SKM-1 treated with dmso at 0.1 percent for 144 hours (cell line): ENCODE measurements around the gene OVOL2.
"Not testable (repeated sequence)": the region's sequence is repeated elsewhere in the genome, so short reads cannot be mapped to it uniquely, and the experiment has no call there.

Experiments
- DNase-seq: peaks from one replicate; lab custom pipeline; 2025; ENCODE audit not compliant: unreplicated experiment; lab: John Stamatoyannopoulos, UW

OVOL2 gene

DNA sequence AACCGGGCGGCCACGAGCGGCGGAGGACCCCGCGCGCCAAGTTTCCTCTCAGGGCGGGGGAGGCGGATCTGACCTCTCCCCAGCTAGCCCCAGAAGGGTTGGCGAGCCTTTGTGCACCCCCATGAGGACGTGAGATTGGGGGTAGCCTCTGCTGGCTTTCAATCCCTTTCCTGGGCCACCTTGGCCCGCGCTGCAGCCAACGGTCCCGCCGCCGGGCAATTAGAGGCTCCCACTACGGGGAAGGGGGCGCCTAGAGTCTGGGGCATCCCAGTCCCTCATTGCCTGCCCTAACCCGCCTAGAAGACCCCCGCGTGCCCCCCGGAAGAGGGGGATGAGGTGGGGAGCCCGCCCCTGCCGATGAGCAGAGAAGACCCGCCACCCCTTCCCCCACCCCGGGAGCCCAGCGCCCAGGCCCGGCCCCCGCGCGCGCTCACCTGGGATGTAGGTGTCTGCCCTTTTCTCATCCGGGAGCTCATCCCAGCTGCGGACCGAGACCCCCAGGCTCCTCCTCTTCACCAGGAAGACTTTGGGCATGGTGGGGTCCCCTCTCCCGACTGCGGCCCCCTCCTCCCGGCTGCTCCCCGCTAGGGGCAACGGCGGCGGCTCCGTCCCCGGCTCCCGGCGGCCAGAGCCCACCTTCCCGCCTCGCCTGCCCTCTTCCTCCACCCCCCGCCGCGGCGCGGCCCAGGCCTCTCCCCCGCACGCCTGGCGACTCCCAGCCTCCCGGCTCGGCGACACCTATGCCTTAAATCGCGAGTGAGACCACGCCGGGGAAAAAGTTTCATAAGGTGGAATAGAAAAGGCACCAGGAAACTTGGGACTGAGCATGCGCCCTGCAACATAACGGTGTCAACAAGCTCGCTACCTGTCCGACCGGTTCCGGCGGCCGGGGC lies at the start of gene OVOL2:
Gene OVOL2, minus strand, starts transcription at position 816 of the 893 bp plus-strand sequence. Its CDS starts 282 bp downstream, at position 534.
- no peak for DNase-seq

- DNase-seq, result no peak
These were observed 45.8 kb upstream of the OVOL2 start for GRCh38 chr20:18103497-18103896.

DNA sequence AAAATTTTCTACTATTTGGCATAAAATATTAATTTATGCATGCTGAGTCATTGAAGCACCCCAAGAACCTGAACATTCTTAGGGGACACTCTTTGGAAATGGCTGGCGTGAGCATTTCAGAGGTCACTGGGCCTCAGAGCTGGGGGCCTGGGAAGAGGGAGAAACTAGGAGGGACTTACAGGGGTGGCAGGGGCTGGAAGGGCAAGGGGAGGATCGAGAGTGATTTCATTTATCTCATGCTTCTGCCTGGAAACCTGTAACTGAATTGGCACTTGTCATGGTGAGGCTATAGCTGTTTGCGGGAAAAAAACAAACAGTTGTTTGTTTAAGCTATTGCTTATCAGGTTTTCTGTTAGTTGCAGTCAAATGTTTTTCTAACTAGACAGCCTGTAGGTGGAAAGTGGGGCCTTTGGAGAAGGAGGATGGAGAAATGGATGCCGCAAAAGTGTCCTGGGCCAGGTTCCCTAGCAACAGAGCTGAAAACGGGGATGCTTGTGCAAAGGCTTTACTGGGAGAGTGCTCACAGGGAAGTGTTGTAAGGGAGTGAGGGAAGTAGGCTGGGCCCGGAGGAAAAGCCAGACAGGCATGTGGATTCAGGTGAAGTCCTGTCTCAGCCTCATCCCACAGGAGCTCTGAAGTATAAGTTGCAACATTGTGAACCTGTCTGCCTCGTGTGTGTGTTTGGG lies 43.6 kb upstream of the OVOL2 start:
- DNase-seq, result no peak

DNA sequence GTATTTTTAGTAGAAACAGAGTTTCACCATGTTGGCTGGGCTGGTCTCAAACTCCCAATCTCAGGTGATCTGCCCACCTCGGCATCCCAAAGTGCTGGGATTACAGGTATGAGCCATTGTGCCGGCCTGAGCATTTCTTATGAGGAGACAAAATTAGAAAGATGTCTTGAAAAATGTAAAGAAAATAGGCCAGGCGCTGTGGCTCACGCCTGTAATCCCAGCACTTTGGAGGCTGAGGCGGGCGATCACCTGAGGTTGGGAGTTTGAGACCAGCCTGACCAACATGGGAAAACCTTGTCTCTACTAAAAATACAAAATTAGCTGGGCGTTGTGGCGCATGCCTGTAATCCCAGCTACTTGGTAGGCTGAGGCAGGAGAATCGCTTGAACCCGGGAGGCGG lies 42.9 kb upstream of the OVOL2 start:
- not testable (repeated sequence) for DNase-seq

- no peak for DNase-seq
These were observed 36.5 kb upstream of the OVOL2 start for GRCh38 chr20:18094191-18094590.

- no peak for DNase-seq
These were observed 35.7 kb upstream of the OVOL2 start for GRCh38 chr20:18093388-18093787.

- no peak for DNase-seq
These were observed 35.2 kb upstream of the OVOL2 start for GRCh38 chr20:18092890-18093289.

DNA sequence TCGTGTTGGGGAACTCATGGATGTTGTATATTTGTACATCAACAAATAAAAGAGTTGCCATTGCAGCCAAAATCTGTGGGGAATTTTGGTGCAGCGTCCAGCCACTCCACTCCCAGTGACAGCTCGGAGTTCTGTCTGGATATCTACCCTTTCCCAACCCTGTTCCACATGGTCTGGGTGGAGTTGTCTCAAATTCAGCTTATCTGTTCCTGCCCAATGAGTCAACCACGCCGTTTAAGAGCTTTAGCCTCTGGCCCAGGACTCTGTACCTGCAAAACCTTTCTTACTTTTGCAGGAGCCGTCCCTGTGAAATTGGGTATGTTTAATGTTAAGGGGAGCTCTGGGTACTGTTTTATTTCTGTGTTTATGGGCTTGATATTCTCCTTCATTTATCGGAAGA lies 33.9 kb upstream of the OVOL2 start:
- DNase-seq, result no peak

- no peak for DNase-seq
These were observed 32.8 kb upstream of the OVOL2 start for GRCh38 chr20:18090477-18090876.

GRCh38 chr20:18090044-18090443 lies 32.3 kb upstream of the OVOL2 start:
- no peak for DNase-seq

- not testable (repeated sequence) for DNase-seq
These were observed 31.1 kb upstream of the OVOL2 start for GRCh38 chr20:18088841-18089240.

DNA sequence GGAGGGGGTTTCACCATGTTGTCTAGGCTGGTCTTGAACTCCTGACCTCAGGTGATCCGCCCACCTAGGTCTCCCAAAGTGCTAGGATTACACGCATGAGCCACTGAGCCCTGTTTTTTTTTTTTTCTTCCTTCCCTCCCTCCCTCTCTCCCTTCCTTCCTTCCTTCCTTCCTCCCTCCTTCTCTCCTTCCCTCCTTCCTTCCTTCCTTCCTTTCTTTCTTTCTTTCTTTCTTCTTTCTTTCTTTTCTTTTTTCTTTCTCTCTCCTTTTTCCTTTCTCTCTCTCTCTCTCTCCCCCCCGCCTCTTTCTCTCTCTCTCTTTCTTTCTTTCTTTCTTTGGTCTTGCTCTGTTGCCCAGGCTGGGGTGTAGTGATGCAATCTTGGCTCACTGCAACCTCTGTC lies 30.6 kb upstream of the OVOL2 start:
- DNase-seq, result not testable (repeated sequence)

DNA sequence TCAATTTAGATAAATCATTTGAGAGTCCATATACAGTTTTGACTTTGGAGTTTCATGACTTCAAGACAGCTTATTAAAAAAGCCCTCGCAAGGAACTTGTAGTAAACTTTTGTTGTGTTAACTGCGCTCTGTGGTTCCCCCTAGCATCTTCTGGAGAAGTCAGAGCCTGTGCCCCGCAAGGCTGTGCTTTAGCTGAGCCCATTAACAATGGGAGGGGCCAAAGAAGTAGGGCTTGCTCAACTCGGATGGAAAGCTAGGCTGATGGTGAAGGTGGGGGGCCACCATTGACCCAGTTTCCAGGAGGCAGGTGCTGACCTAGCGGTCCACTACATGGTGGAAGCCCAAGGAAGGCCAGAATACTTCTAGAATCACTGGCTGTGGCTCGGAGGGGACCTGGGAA lies 29.3 kb upstream of the OVOL2 start:
- DNase-seq, result no peak

DNA sequence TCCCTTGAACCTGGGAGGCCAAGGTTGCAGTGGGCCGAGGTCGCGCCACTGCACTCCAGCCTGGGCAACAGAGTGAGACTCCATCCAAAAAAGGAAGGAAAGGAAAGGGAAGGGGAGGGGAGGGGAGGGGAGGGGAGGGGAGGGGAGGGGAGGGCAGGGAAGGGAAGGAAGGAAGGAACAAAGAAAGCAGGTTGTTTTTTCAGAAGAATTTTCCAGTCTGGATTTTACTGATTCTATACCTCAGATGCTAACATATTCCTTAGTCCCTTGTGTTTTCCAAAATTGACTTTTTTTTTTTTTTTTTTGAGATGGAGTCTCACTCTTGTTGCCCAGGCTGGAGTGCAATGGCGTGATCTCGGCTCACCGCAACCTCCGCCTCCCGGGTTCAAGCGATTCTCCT lies 23.1 kb upstream of the OVOL2 start:
- DNase-seq, result not testable (repeated sequence)

GRCh38 chr20:18079756-18080353 lies 22.1 kb upstream of the OVOL2 start:
- no peak for DNase-seq

DNA sequence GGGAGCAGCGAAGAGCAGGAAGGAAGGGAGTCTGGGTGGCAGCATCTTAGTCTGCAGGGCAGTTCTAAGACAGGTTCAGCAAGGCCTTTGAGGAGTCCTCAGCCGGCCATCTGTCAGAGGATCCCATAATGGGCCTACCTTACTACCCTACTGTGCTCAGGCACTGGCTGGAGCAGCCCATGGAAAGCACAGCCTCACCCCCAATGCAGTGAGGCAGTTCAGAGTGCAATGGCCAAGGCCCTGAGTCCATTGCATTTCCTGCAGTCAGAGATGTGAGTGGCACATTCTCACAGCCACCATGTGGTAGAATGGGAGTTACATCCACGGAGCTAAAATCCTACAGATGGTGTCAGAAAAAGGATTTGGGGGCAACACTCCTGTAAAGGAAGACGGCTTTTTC lies 19.4 kb upstream of the OVOL2 start:
- no peak for DNase-seq

DNA sequence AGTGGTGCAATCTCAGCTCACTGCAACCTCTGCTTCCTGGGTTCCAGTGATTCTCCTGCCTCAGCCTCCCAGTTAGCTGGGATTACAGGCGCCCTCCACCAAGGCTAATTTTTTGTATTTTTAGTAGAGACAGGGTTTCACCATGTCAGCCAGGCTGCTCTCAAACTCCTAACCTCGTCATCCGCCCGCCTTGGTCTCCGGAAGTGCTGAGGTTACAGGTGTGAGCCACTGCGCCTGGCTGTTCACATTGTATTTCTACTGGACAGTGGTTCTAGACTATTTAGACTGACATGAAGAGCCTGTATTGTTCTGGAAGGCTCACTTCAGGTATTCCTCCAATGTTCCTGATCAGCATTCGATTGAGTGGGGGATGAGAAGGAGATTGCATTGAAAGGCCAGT lies 14.8 kb upstream of the OVOL2 start:
- no peak for DNase-seq

- no peak for DNase-seq
These were observed 9.0 kb upstream of the OVOL2 start for GRCh38 chr20:18066421-18067333.

- no peak for DNase-seq
These were observed 6.0 kb upstream of the OVOL2 start for GRCh38 chr20:18063676-18064075.

GRCh38 chr20:18059603-18060002 lies 1.9 kb upstream of the OVOL2 start:
- no peak for DNase-seq
